ENCODE measurements around the gene DDX20. TPM values are rescaled to one million over a fixed set of nuclear protein-coding genes. Genes with fewer than 3 reads are reported as not detected.
A peak's percentile ranks its signal among the peaks of the same experiment; 100 is the strongest.

The DDX20 gene
- total RNA-seq, 1 donor from 2014 or later: 24.7 TPM

GRCh38 chr1:111736548-111737215 lies 19.0 kb upstream of the DDX20 start:
- Histone ChIP-seq H3K36me3 (ENCODE audit: control insufficient read depth, insufficient read depth, low read length) (no peaks in the 10 kb centered on the region), H3K4me3 (ENCODE audit: low read depth, low read length) (no peak overlapping the region), H3K27me3 (ENCODE audit: control insufficient read depth, insufficient read depth, low read length) (peaks cover 9% of the 10 kb centered on the region)
- TF ChIP-seq CTCF (IDR thresholded peaks at IDR 0.05; ENCODE audit: insufficient read depth, low read length, poor library complexity, severe bottlenecking): no peak
- no peak for DNase-seq (ENCODE audit: low read depth)

- TF ChIP-seq CTCF (IDR thresholded peaks at IDR 0.05; ENCODE audit: insufficient read depth, low read length, poor library complexity, severe bottlenecking): no peak
- no peak for DNase-seq (ENCODE audit: low read depth)
- Histone ChIP-seq H3K27me3 (ENCODE audit: control insufficient read depth, insufficient read depth, low read length) (peaks cover 9% of the 10 kb centered on the region), H3K36me3 (ENCODE audit: control insufficient read depth, insufficient read depth, low read length) (no peaks in the 10 kb centered on the region), H3K4me3 (ENCODE audit: low read depth, low read length) (peak overlapping the region; percentile 54)
Observed at GRCh38 chr1:111737216-111738132, 18.2 kb upstream of the DDX20 start.

- peak overlapping the region; percentile 54 for H3K4me3 ChIP-seq (ENCODE audit: low read depth, low read length)
- H3K36me3 ChIP-seq (ENCODE audit: control insufficient read depth, insufficient read depth, low read length): no peaks in the 10 kb centered on the region
- no peak for DNase-seq (ENCODE audit: low read depth)
- TF ChIP-seq CTCF (IDR thresholded peaks at IDR 0.05; ENCODE audit: insufficient read depth, low read length, poor library complexity, severe bottlenecking): no peak
- peaks cover 9% of the 10 kb centered on the region for H3K27me3 ChIP-seq (ENCODE audit: control insufficient read depth, insufficient read depth, low read length)
Observed at GRCh38 chr1:111738133-111738435, 17.6 kb upstream of the DDX20 start.

GRCh38 chr1:111738436-111739193 lies 17.1 kb upstream of the DDX20 start:
- peaks cover 9% of the 10 kb centered on the region for H3K27me3 ChIP-seq (ENCODE audit: control insufficient read depth, insufficient read depth, low read length)
- no peak for DNase-seq (ENCODE audit: low read depth)
- H3K4me3 ChIP-seq (ENCODE audit: low read depth, low read length): peak overlapping the region; percentile 54
- TF ChIP-seq CTCF (IDR thresholded peaks at IDR 0.05; ENCODE audit: insufficient read depth, low read length, poor library complexity, severe bottlenecking): no peak
- H3K36me3 ChIP-seq (ENCODE audit: control insufficient read depth, insufficient read depth, low read length): no peaks in the 10 kb centered on the region

- Histone ChIP-seq H3K36me3 (ENCODE audit: control insufficient read depth, insufficient read depth, low read length) (no peaks in the 10 kb centered on the region), H3K4me3 (ENCODE audit: low read depth, low read length) (peak within 1 kb of the TSS; percentile 54), H3K27me3 (ENCODE audit: control insufficient read depth, insufficient read depth, low read length) (peaks cover 9% of the 10 kb centered on the region)
- DNase-seq (ENCODE audit: low read depth): no peak
- TF ChIP-seq CTCF (IDR thresholded peaks at IDR 0.05; ENCODE audit: insufficient read depth, low read length, poor library complexity, severe bottlenecking): no peak
Observed at GRCh38 chr1:111739194-111739924, 16.3 kb upstream of the DDX20 start, which contains the start of gene INKA2. Gene INKA2, minus strand, starts transcription at chr1:111739395. Its CDS starts 153 bp downstream, at chr1:111739242.

Measured in kidney epithelial cell (primary cell).